ENCODE results near the gene ZNF765. TPM values are rescaled to one million over a fixed set of nuclear protein-coding genes. Genes with fewer than 3 reads are reported as not detected.
"Not testable (repeated sequence)": the region's sequence is repeated elsewhere in the genome, so short reads cannot be mapped to it uniquely, and the experiment has no call there.

Gene ZNF765
- total and polyA plus RNA-seq, 9 of the 15 experiments (the other 6 are each of a cell fraction or from before 2014, with no cell fraction given), result 5.4 to 17.5 (median 9.6) TPM

DNA sequence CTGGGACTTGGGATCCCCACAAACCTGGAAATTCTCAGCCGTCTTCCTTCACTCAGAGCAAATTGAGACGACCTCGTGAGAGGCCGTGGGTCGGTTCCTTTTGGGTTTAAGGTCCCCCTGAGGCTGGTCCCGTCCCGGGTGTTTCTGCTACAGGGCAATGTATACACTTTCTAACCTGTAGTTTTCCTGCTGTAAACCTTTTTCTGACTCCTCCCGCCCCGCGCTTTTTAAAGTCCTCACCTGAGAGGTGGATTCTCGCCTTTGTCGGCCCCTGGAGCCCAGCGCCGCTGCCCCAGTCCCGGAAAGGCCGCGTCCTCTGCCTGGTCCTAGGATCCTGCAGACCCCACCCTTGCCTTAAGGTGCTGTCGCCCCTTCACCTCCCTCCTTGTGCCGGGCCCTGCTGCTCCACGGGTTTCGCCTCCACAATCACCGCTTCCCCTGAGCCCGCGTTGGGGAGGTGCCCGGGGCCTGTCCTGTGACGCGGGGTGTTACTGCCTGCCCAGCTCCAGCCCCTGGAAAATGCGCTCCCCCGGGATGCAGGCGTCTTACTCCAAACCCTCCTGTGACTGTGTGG, 37.2 kb downstream of the ZNF765 start (continued):
- TF ChIP-seq, protein P1, sequence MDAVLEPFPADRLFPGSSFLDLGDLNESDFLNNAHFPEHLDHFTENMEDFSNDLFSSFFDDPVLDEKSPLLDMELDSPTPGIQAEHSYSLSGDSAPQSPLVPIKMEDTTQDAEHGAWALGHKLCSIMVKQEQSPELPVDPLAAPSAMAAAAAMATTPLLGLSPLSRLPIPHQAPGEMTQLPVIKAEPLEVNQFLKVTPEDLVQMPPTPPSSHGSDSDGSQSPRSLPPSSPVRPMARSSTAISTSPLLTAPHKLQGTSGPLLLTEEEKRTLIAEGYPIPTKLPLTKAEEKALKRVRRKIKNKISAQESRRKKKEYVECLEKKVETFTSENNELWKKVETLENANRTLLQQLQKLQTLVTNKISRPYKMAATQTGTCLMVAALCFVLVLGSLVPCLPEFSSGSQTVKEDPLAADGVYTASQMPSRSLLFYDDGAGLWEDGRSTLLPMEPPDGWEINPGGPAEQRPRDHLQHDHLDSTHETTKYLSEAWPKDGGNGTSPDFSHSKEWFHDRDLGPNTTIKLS (IDR thresholded peaks at IDR 0.05; ENCODE audit: borderline replicate concordance, low read depth), result peak; percentile 20; the same call in 1 of the 2 replicates
- TF ChIP-seq ZNF584 (CRISPR knock-in tag; IDR thresholded peaks at IDR 0.05; ENCODE audit: low read depth) (no peak), ELF1 (tag; IDR thresholded peaks at IDR 0.05) (peak; percentile 59), PHF20 (IDR thresholded peaks at IDR 0.05; ENCODE audit: partially characterized antibody) (peak; percentile 63), POLR2A (conservative IDR thresholded peaks at IDR 0.05) (0 out of 2 replicates have a peak, but pooled peaks have one; percentile 43), POLR2G (IDR thresholded peaks at IDR 0.05; ENCODE audit: low read depth, low read length) (peak; percentile 51), CREM (IDR thresholded peaks at IDR 0.05; ENCODE audit: low read depth) (no peak)
- TF ChIP-seq, protein P2, sequence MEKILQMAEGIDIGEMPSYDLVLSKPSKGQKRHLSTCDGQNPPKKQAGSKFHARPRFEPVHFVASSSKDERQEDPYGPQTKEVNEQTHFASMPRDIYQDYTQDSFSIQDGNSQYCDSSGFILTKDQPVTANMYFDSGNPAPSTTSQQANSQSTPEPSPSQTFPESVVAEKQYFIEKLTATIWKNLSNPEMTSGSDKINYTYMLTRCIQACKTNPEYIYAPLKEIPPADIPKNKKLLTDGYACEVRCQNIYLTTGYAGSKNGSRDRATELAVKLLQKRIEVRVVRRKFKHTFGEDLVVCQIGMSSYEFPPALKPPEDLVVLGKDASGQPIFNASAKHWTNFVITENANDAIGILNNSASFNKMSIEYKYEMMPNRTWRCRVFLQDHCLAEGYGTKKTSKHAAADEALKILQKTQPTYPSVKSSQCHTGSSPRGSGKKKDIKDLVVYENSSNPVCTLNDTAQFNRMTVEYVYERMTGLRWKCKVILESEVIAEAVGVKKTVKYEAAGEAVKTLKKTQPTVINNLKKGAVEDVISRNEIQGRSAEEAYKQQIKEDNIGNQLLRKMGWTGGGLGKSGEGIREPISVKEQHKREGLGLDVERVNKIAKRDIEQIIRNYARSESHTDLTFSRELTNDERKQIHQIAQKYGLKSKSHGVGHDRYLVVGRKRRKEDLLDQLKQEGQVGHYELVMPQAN (IDR thresholded peaks at IDR 0.05; ENCODE audit: borderline replicate concordance), result peak; percentile 80

DNA sequence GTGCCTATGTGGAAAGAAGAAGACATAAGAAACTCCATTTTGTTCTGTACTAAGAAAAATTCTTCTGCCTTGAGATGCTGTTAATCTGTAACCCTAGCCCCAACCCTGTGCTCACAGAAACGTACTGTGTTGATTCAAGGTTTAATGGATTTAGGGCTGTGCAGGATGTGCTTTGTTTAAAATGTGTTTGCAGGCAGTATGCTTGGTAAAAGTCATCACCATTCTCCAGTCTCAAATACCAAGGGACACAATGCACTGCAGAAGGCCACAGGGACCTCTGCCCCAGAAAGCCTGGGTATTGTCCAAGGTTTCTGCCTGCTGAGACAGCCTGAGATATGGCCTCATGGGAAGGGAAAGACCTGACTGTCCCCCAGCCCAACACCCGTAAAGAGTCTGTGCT, 48.9 kb downstream of the ZNF765 start:
- H4K20me1 ChIP-seq (replicated peaks; ENCODE audit: control insufficient read depth, insufficient read depth, low read length); DNase-seq (ENCODE audit: extremely low read depth in 1 of 4, low spot score in 3 of 4); H3K9me3 ChIP-seq (replicated peaks; ENCODE audit: control insufficient read depth, insufficient read depth, low read depth, low read length); BruUV-seq (replicated peaks); CTCF ChIA-PET (ENCODE audit: low intra/inter-chr PET ratio); POLR2A ChIA-PET; H3K79me2 ChIP-seq (ENCODE audit: control insufficient read depth, insufficient read depth, low read length); FAIRE-seq; H3K4me1 ChIP-seq (replicated peaks in 1 of 2; ENCODE audit: control insufficient read depth in 2 of 2, insufficient read depth in 2 of 2, low read length in 2 of 2); H3K27me3 ChIP-seq (ENCODE audit: control insufficient read depth in 2 of 2, insufficient read depth in 2 of 2, low read length in 2 of 2); H3K4me2 ChIP-seq (ENCODE audit: insufficient read depth, low read length); in situ Hi-C loops (cut with MboI); intact Hi-C loops (cut with micrococcal nuclease); ATAC-seq; H3K9ac ChIP-seq (ENCODE audit: insufficient read depth in 1 of 2, low read depth in 2 of 2, low read length in 2 of 2); H2AFZ ChIP-seq (ENCODE audit: low read depth, low read length); H3K9me1 ChIP-seq (ENCODE audit: control insufficient read depth, insufficient read depth, low read length); H3K27ac ChIP-seq (ENCODE audit: extremely low read depth, low read depth, low read length); H3K4me3 ChIP-seq: not testable (repeated sequence)
- H3K36me3 ChIP-seq (ENCODE audit: control insufficient read depth, insufficient read depth, low read length), result peaks cover 34% of the 10 kb centered on the region
- WGBS (ENCODE audit: insufficient coverage, low coverage, missing lambda C conversion rate), result 89% methylated on average over 2 of the region's 2 CpGs

DNA sequence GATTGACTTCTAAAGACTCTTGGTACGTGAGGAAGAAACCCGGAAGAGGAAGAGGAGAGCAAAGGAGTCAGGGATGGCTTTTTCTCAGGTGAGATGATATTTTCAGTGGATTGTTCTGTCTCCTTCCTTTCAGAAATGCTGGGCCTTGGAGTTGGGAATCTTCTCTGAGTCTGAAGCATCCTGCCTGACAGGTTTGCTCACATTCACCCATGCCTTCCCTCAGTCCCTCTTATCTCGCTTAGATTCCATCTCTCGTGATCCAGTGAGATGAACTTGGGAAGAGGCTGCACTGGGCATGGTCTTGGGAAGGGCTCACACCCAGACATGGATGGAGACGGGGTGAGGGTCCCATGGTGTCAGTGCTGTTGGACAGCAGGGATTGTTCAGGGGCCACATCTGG, 52.2 kb downstream of the ZNF765 start:
- POLR2A ChIA-PET; H3K4me1 ChIP-seq (replicated peaks in 1 of 2; ENCODE audit: control insufficient read depth in 2 of 2, insufficient read depth in 2 of 2, low read length in 2 of 2); FAIRE-seq; CTCF ChIA-PET (ENCODE audit: low intra/inter-chr PET ratio); DNase-seq (ENCODE audit: extremely low read depth in 1 of 4, low spot score in 3 of 4); in situ Hi-C loops (cut with MboI); BruUV-seq (replicated peaks); H3K4me3 ChIP-seq; H3K9me1 ChIP-seq (ENCODE audit: control insufficient read depth, insufficient read depth, low read length); H3K9ac ChIP-seq (ENCODE audit: insufficient read depth in 1 of 2, low read depth in 2 of 2, low read length in 2 of 2); H3K79me2 ChIP-seq (ENCODE audit: control insufficient read depth, insufficient read depth, low read length); H4K20me1 ChIP-seq (replicated peaks; ENCODE audit: control insufficient read depth, insufficient read depth, low read length); H3K27me3 ChIP-seq (ENCODE audit: control insufficient read depth in 2 of 2, insufficient read depth in 2 of 2, low read length in 2 of 2); H3K4me2 ChIP-seq (ENCODE audit: insufficient read depth, low read length); ATAC-seq; intact Hi-C loops (cut with micrococcal nuclease); H3K27ac ChIP-seq (ENCODE audit: extremely low read depth, low read depth, low read length); H2AFZ ChIP-seq (ENCODE audit: low read depth, low read length): not testable (repeated sequence)
- H3K36me3 ChIP-seq (ENCODE audit: control insufficient read depth, insufficient read depth, low read length), result peaks cover 37% of the 10 kb centered on the region
- peaks cover 10% of the 10 kb centered on the region for H3K9me3 ChIP-seq (replicated peaks; ENCODE audit: control insufficient read depth, insufficient read depth, low read depth, low read length)
- WGBS (ENCODE audit: insufficient coverage, low coverage, missing lambda C conversion rate), result 98% methylated on average over 5 of the region's 5 CpGs
